GM21423 (cell line): ENCODE results near the gene RARB.

Source experiments
- ATAC-seq: cut with Tn5 transposase; IDR thresholded peaks from one replicate; pipeline ENCODE4 v1.9.1; 2021; ENCODE audit warnings: mild to moderate bottlenecking, moderate library complexity; ENCODE audit not compliant: unreplicated experiment

Gene RARB

GRCh38 chr3:25427942-25428788, at the start of gene RARB:
TSS of gene RARB (plus strand) at chr3:25428263. CDS start at chr3:25428732, 469 bp downstream.
- peak; percentile 69 for ATAC-seq

- no peak for ATAC-seq
Observed at GRCh38 chr3:25378786-25379311, 49.2 kb upstream of the RARB start.

GRCh38 chr3:25380222-25380739, 47.8 kb upstream of the RARB start:
- ATAC-seq: no peak

GRCh38 chr3:25381083-25381482, 47.0 kb upstream of the RARB start:
- ATAC-seq: no peak

GRCh38 chr3:25384471-25384870, 43.6 kb upstream of the RARB start:
- no peak for ATAC-seq

- no peak for ATAC-seq
Observed at GRCh38 chr3:25385807-25386460, 42.1 kb upstream of the RARB start.

GRCh38 chr3:25386686-25387255, 41.3 kb upstream of the RARB start:
- ATAC-seq: no peak

GRCh38 chr3:25390605-25391004, 37.5 kb upstream of the RARB start:
- ATAC-seq: no peak

GRCh38 chr3:25396251-25396650, 31.8 kb upstream of the RARB start:
- no peak for ATAC-seq

GRCh38 chr3:25396686-25397085, 31.4 kb upstream of the RARB start:
- ATAC-seq: no peak

GRCh38 chr3:25397150-25397549, 30.9 kb upstream of the RARB start:
- no peak for ATAC-seq

GRCh38 chr3:25400587-25400986, 27.5 kb upstream of the RARB start:
- ATAC-seq: no peak

- ATAC-seq: no peak
Observed at GRCh38 chr3:25403968-25404367, 24.1 kb upstream of the RARB start.

- ATAC-seq: no peak
Observed at GRCh38 chr3:25404569-25404968, 23.5 kb upstream of the RARB start.

GRCh38 chr3:25405335-25405734, 22.7 kb upstream of the RARB start:
- ATAC-seq: no peak

- ATAC-seq: no peak
Observed at GRCh38 chr3:25410703-25411102, 17.4 kb upstream of the RARB start.

- no peak for ATAC-seq
Observed at GRCh38 chr3:25412269-25412668, 15.8 kb upstream of the RARB start.

GRCh38 chr3:25416176-25416575, 11.9 kb upstream of the RARB start:
- no peak for ATAC-seq

GRCh38 chr3:25418596-25418995, 9.5 kb upstream of the RARB start:
- no peak for ATAC-seq

GRCh38 chr3:25419251-25419650, 8.8 kb upstream of the RARB start:
- no peak for ATAC-seq

GRCh38 chr3:25420147-25420546, 7.9 kb upstream of the RARB start:
- no peak for ATAC-seq

GRCh38 chr3:25420885-25421284, 7.2 kb upstream of the RARB start:
- ATAC-seq: no peak
